Peyer's patch (tissue), 4 donors: Measurements from ENCODE around the gene P2RY12.

Source experiments
- POLR2A ChIP-seq, 2 donors: fragments of 450-650 bp; IDR thresholded peaks; one replicate each; pipeline ENCODE4 v1.5.1; 2017; ENCODE audit warnings: antibody characterized with exemption in 2 of 2, mild to moderate bottlenecking in 2 of 2, moderate library complexity in 2 of 2
- TF ChIP-seq, protein P1 (sequence below), 6 experiments: fragments of 450-650 bp in 4 of 6; fragments of 200-600 bp in 2 of 6; sonication (generic) in 1 of 6; IDR thresholded peaks; one replicate each; pipeline ENCODE4 v1.5.1; 2017 to 2019; ENCODE audit warnings: antibody characterized with exemption in 6 of 6, mild to moderate bottlenecking in 3 of 6, moderate library complexity in 1 of 6

DNA sequence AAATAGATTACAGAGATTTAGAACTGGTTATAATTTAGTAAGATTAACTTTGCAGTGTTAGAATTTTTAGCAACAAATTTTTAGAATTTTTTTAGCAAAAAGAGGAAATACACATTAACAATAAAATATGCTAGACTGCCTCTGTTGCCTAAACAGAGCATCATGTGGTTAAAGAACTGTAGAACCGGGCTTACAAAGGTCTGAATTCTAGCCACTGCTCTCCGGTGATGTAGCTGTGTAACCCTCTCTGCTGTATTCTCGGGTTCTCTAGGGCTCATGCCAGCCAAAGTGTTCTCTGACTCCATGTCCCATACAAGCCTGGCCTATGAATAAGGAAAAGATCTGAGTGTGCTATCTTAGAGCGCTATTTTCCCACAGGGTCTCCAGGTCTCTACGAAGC lies 2.9 kb upstream of the P2RY12 start:
- TF ChIP-seq, protein P1, sequence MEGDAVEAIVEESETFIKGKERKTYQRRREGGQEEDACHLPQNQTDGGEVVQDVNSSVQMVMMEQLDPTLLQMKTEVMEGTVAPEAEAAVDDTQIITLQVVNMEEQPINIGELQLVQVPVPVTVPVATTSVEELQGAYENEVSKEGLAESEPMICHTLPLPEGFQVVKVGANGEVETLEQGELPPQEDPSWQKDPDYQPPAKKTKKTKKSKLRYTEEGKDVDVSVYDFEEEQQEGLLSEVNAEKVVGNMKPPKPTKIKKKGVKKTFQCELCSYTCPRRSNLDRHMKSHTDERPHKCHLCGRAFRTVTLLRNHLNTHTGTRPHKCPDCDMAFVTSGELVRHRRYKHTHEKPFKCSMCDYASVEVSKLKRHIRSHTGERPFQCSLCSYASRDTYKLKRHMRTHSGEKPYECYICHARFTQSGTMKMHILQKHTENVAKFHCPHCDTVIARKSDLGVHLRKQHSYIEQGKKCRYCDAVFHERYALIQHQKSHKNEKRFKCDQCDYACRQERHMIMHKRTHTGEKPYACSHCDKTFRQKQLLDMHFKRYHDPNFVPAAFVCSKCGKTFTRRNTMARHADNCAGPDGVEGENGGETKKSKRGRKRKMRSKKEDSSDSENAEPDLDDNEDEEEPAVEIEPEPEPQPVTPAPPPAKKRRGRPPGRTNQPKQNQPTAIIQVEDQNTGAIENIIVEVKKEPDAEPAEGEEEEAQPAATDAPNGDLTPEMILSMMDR (IDR thresholded peaks at IDR 0.05): no peak
- no peak for TF ChIP-seq POLR2A (IDR thresholded peaks at IDR 0.05)
